B cell (primary cell): ENCODE data around the gene SNAP47. TPM values are rescaled to one million over a fixed set of nuclear protein-coding genes. Genes with fewer than 3 reads are reported as not detected.

Source experiments
- ATAC-seq: fragments of 200-7000 bp; cut with Tn5 transposase; one replicate; pipeline ENCODE4 v1.10.0; 2021; ENCODE audit warnings: low read depth, mild to moderate bottlenecking, moderate number of reproducible peaks, moderate library complexity
- CTCF ChIA-PET: fragments of 350-600 bp; sonication (Branson Sonifier 250); formaldehyde crosslinking; loops from one replicate; lab custom pipeline; 2021; ENCODE audit warnings: antibody characterized with exemption, inconsistent platforms; lab: Charles Lee
- POLR2A ChIA-PET: fragments of 350-600 bp; sonication (Branson Sonifier 250); formaldehyde crosslinking; loops from one replicate; lab custom pipeline; 2021; ENCODE audit warnings: antibody characterized with exemption; lab: Charles Lee
- DNase-seq: peaks from one replicate; pipeline ENCODE4 v3.0.0; 2013
- H2AFZ ChIP-seq: 2 replicates; pipeline ENCODE4 v1.6.1; 2012; ENCODE audit warnings: mild to moderate bottlenecking, low read depth, low read length; ENCODE audit not compliant: insufficient read depth, poor library complexity, severe bottlenecking
- H3K27ac ChIP-seq, 2 donors: 1 replicate in 1 of 2; 2 replicates in 1 of 2; pipeline ENCODE4 v1.5.1; 2012 to 2013; ENCODE audit warnings: low read length in 2 of 2, mild to moderate bottlenecking in 2 of 2, moderate library complexity in 1 of 2
- H3K27me3 ChIP-seq, 4 experiments: fragments of 200-600 bp in 1 of 4; sonication (generic) in 1 of 4; replicated peaks in 1 of 4; 1 replicate in 2 of 4; 2 replicates in 2 of 4; pipeline versions ENCODE4 v1.6.1 to v1.7.0; 2013 to 2016; ENCODE audit warnings: low read length in 3 of 4, mild to moderate bottlenecking in 2 of 4, mixed read lengths in 1 of 4, moderate library complexity in 1 of 4; ENCODE audit not compliant: insufficient read depth in 4 of 4, control insufficient read depth in 3 of 4; ENCODE audit errors: control extremely low read depth in 1 of 4
- H3K36me3 ChIP-seq, 2 experiments: replicated peaks in 1 of 2; 1 replicate in 1 of 2; 2 replicates in 1 of 2; pipeline versions ENCODE4 v1.6.1 to v1.7.1; 2013; ENCODE audit warnings: low read length in 1 of 2; ENCODE audit not compliant: insufficient read depth in 2 of 2, control insufficient read depth in 1 of 2; ENCODE audit errors: control extremely low read depth in 1 of 2, extremely low read depth in 1 of 2
- H3K4me1 ChIP-seq, 2 donors: fragments of 200-600 bp in 1 of 2; sonication (generic) in 1 of 2; 1 replicate in 1 of 2; 2 replicates in 1 of 2; pipeline versions ENCODE4 v1.5.1 to v1.6.1; 2013 to 2017; ENCODE audit warnings: low read length in 2 of 2; ENCODE audit not compliant: control insufficient read depth in 2 of 2, insufficient read depth in 2 of 2
- H3K4me2 ChIP-seq: replicated peaks from 2 replicates; pipeline ENCODE3; 2012; ENCODE audit warnings: mild to moderate bottlenecking, low read depth, low read length; ENCODE audit not compliant: poor library complexity, severe bottlenecking
- H3K4me3 ChIP-seq, 5 experiments: fragments of 200-600 bp in 1 of 5; sonication (generic) in 1 of 5; 1 replicate in 3 of 5; 2 replicates in 2 of 5; pipeline versions ENCODE4 v1.5.1 to v1.7.0; 2011 to 2016; ENCODE audit warnings: low read length in 4 of 5, mild to moderate bottlenecking in 4 of 5, low read depth in 2 of 5, control low read depth in 1 of 5, moderate library complexity in 1 of 5; ENCODE audit not compliant: insufficient read depth in 1 of 5; ENCODE audit errors: control extremely low read depth in 1 of 5, extremely low read depth in 1 of 5
- H3K79me2 ChIP-seq: fragments of 200-600 bp; sonication (generic); one replicate; pipeline ENCODE4 v1.6.0; 2016; ENCODE audit warnings: low read length; ENCODE audit not compliant: control insufficient read depth, insufficient read depth
- H3K9ac ChIP-seq: fragments of 200-600 bp; sonication (generic); 2 replicates; pipeline ENCODE4 v1.6.1; 2017; ENCODE audit warnings: mild to moderate bottlenecking, low read length, moderate library complexity
- H3K9me3 ChIP-seq, 3 donors: one replicate each; pipeline versions ENCODE4 v1.6.1 to v1.7.1; 2013; ENCODE audit warnings: low read length in 2 of 3; ENCODE audit not compliant: control insufficient read depth in 2 of 3, insufficient read depth in 1 of 3; ENCODE audit errors: control extremely low read depth in 1 of 3
- H4K20me1 ChIP-seq: 2 replicates; pipeline ENCODE4 v1.6.0; 2012; ENCODE audit warnings: mild to moderate bottlenecking, low read length; ENCODE audit not compliant: insufficient read depth, control insufficient read depth, poor library complexity, severe bottlenecking
- H3K27ac Mint-ChIP-seq: one replicate; pipeline ENCODE4 v1.8.0; 2021; ENCODE audit warnings: mixed read lengths
- H3K27me3 Mint-ChIP-seq: one replicate; pipeline ENCODE4 v1.8.0; 2021; ENCODE audit warnings: mixed read lengths
- H3K4me1 Mint-ChIP-seq: one replicate; pipeline ENCODE4 v1.8.0; 2021; ENCODE audit warnings: mixed read lengths
- H3K4me3 Mint-ChIP-seq: one replicate; pipeline ENCODE4 v1.8.0; 2021; ENCODE audit warnings: mixed read lengths
- H3K9me3 Mint-ChIP-seq: one replicate; pipeline ENCODE4 v1.8.0; 2022; ENCODE audit warnings: mixed read lengths; ENCODE audit not compliant: insufficient read depth
- CTCF ChIP-seq: fragments of 200-600 bp; IDR thresholded peaks from one replicate; pipeline ENCODE4 v1.8.0; 2022; ENCODE audit warnings: antibody characterized with exemption, mild to moderate bottlenecking
- EZH2 ChIP-seq: IDR thresholded peaks from 2 replicates; pipeline ENCODE4 v1.6.1; 2012; ENCODE audit warnings: borderline replicate concordance, low read depth, mild to moderate bottlenecking, moderate library complexity, low read length; ENCODE audit not compliant: insufficient read depth, poor library complexity, severe bottlenecking
- WGBS: methylation state at CpG from one replicate; pipeline ENCODE4 v1.1.5; 2013; ENCODE audit warnings: missing lambda C conversion rate; ENCODE audit not compliant: insufficient coverage; 5-methylcytosine and 5-hydroxymethylcytosine counted together
- intact Hi-C: fragments of 100-400 bp; cut with micrococcal nuclease; formaldehyde crosslinking; loops from one replicate; pipeline ENCODE4 v1.10.0; 2022
- polyA plus RNA-seq: library from polyadenylated mRNA; depleted of rRNA; stranded (reverse); fragments of >200 nt; gene quantifications from 2 replicates; pipeline ENCODE4 v1.2.3, GENCODE V29; 2012
- total RNA-seq, 2 donors: library from RNA; stranded (reverse); fragments of 120-200 nt in 1 of 2; gene quantifications; 1 replicate in 1 of 2; 2 replicates in 1 of 2; pipeline versions ENCODE4 v1.2.3 to v1.2.4, GENCODE V29; 2013 to 2022

SNAP47 gene
- total and polyA plus RNA-seq, 2 donors (not counting 1 experiment from before 2014, with no cell fraction given), result 25.6 to 34.9 TPM

- ChIA-PET POLR2A (no interaction called here), CTCF (no interaction called here)
- H2AFZ ChIP-seq, result no peak overlapping the region
- Mint-ChIP-seq H3K27ac (no peak overlapping the region), H3K4me1 (peaks cover 30% of the 10 kb centered on the region), H3K4me3 (no peak overlapping the region), H3K9me3 (peaks cover 13% of the 10 kb centered on the region), H3K27me3 (no peaks in the 10 kb centered on the region)
- no peak overlapping the region for H3K4me2 ChIP-seq
- peaks cover 0 to 4% (median 0%) of the 10 kb centered on the region in 4 experiments for H3K27me3 ChIP-seq
- H3K4me3 ChIP-seq, result no peak overlapping the region
- DNase-seq (no peak), ATAC-seq (no peak)
- TF ChIP-seq EZH2 (no peak), CTCF (no peak)
- H3K27ac ChIP-seq, result no peak overlapping the region
- peaks cover 0 to 8% (median 4%) of the 10 kb centered on the region in 3 donors for H3K9me3 ChIP-seq
- 70% methylated on average over 1 of the region's 3 CpGs for WGBS
- H4K20me1 ChIP-seq, result no peaks in the 10 kb centered on the region
- H3K9ac ChIP-seq, result no peak overlapping the region
- peaks cover 11 to 20% of the 10 kb centered on the region in 2 donors for H3K4me1 ChIP-seq
- no peaks in the 10 kb centered on the region for H3K79me2 ChIP-seq
- intact Hi-C loops, result no loop called here
- H3K36me3 ChIP-seq, result peaks cover 0 to 3% of the 10 kb centered on the region in 2 experiments
Measured at GRCh38 chr1:227726318-227726717, 8.9 kb upstream of the SNAP47 start.

- Histone ChIP-seq H4K20me1 (no peaks in the 10 kb centered on the region), H3K36me3 (peaks cover 0 to 4% of the 10 kb centered on the region in 2 experiments), H3K79me2 (no peaks in the 10 kb centered on the region), H2AFZ (no peak overlapping the region), H3K4me2 (no peak overlapping the region), H3K9ac (no peak overlapping the region), H3K9me3 (peaks cover 0 to 4% (median 3%) of the 10 kb centered on the region in 3 donors), H3K27me3 (peaks cover 0 to 4% (median 0%) of the 10 kb centered on the region in 4 experiments), H3K4me1 (peaks cover 11 to 20% of the 10 kb centered on the region in 2 donors), H3K4me3 (no peak overlapping the region), H3K27ac (no peak overlapping the region)
- DNase-seq, result no peak
- peaks cover 13% of the 10 kb centered on the region for H3K9me3 Mint-ChIP-seq
- ATAC-seq, result no peak
- POLR2A ChIA-PET, result no interaction called here
- WGBS, result 88% methylated on average over 6 of the region's 6 CpGs
- intact Hi-C loops, result no loop called here
- peak overlapping the region; percentile 29 for H3K27ac Mint-ChIP-seq
- no peak for TF ChIP-seq EZH2
- no peak for TF ChIP-seq CTCF
- CTCF ChIA-PET, result no interaction called here
- H3K27me3 Mint-ChIP-seq, result no peaks in the 10 kb centered on the region
- H3K4me3 Mint-ChIP-seq, result peak overlapping the region; percentile 84
- H3K4me1 Mint-ChIP-seq, result peaks cover 30% of the 10 kb centered on the region
Measured at GRCh38 chr1:227726924-227727599, 8.2 kb upstream of the SNAP47 start.
